HG03175 (cell line): ENCODE results near the gene GPC6.

ENCODE experiments used
- ATAC-seq: cut with Tn5 transposase; IDR thresholded peaks from one replicate; pipeline ENCODE4 v1.9.1; 2021; ENCODE audit warnings: mild to moderate bottlenecking, moderate library complexity; ENCODE audit not compliant: unreplicated experiment

The GPC6 gene

DNA sequence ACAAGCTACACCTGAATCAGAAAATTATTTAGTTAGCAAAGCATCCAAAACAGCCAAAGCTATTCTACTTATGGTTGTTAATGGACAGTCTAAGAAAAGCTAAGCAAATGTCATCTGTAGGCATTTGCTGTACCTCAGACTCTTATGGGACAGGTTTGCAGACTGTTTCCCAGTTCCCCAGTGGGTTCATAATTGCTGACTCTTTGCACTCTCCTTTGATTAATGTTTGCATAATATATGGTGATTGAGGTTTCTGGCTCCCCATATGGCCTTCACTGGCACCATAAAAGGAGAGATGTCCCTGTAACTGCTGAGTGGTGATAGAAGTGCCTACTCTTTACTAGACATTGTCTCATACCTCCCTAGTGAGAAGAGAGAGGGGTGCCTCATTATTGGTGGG lies 142.1 kb downstream of the GPC6 start:
- no peak for ATAC-seq

DNA sequence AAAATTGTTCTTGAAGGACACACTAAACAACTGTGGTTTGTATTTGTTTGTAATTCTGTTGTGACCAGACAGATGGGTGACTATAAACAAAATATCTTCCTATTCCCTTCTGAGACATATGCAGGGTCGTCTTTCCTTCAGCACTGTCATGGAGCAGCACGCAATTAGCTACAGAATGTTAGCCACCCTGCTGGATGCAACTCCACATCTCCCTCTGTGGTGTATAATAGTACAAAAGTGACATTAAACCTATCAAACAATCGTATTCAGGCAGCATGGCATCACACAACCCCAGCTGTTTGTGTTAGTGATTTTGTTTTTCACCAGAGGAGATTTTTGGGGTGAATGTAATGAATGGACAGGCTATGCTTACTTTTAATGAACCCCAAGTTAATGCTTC lies 146.2 kb downstream of the GPC6 start:
- ATAC-seq, result no peak

DNA sequence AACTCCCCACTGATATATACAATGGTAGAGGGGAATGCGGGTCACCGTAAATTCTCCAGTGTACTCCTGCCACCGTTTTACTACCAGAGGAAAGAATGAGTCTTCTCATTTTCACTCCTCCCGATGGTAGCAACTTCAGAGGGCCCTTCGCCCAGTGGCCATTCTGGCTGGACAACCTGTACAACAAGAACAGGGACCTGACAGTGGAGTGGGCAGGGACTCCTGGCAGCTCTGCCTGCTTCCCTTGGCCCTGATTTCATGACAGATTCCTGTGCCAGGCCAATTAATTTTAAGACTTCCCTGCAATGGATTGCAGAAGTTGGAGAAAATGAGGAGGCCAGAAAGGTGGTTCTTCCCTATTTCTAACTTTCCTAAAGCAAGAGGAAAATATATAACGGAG lies 148.9 kb downstream of the GPC6 start:
- ATAC-seq, result no peak

DNA sequence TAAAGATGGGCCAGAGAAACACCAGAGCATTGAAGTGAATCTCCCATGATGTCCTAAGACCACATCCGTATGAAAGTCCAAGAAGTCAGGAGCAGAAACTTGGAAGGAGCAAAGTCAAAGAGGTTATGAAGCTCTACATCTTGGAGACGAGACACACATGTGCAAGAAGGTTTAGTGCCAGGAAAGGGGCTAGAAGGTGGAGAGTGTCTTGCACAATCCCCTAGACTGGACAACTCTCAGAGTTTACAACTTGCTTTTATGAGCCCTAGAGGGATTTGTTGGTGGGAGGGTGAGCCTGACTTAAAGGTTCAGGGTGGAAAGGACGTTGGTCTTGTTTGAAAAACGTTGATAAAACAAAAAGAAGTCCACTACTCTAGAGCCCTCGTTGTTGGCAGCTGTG lies 150.6 kb downstream of the GPC6 start:
- no peak for ATAC-seq

DNA sequence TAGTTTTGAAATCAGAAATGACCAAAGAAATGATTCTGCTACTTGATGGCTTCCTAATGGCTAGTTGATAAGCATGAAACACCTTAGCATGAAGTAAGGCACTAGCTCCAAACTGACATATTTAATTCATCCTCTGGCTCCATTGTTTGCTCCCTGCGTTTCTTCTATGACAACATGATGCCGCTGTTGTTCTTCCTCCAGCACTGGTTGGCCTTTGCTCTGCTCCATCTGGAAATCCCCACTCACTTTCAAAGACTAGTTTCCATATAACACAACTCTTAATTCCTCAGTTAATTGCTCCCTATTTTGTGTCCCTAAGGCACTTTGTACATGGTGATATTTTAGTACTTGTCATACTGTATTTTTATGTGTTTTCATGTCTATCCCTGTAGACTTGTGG lies 151.6 kb downstream of the GPC6 start:
- no peak for ATAC-seq

DNA sequence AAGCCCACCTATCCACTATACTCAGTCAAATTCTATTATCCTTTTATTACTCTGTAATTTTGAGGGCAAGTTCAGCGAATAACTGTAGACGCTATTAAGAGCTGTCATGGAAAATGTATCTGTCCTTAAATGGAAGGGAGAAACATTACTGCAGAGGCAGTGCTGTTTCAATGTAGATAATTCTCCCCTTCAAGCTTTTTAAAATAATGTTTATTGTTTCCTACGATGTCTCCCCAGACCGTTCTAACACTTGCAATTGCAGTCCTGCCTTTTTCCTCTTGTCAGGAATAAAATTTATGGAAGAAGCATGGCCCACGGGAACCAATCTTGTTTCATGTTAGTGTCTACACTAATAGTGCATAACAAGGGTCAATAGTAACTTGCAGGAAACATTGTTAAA lies 159.5 kb downstream of the GPC6 start:
- ATAC-seq, result no peak

DNA sequence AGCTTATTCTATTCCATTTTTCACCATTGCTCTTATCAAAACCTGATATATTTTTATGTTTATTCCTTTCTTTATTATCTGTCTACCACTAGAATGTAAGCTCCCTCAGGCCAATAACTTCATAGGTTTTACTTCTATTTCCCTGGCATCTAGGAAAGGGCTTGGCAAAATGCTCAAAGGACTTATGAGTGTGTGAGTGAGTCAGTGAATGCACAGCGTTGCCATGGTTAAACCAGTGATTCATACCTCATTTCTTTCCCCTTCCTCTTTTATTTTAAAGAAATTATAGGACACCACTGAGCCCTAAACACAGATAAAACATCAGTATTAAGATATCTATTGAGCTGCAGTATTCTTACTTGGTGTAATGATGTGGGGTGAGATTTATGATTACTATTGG lies 162.1 kb downstream of the GPC6 start:
- ATAC-seq, result no peak

DNA sequence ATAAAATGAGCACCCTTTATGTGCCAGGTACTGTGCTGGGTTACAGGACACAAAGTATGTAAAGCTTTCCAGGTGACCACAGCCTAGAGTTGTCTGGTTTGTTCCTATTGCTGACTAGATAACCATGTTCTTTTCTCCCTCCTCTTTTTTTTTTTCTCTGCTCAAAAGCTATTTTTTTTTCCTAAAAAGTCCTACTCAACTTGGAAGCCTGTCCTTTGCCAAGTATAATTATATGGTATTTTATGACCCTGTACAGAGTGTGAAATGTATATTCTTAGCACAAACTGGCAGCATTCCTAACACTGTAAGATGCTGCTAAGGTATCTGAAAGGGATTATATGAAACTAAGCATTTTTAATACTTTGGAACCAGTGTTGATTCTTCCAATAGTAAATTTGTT lies 171.0 kb downstream of the GPC6 start:
- ATAC-seq, result no peak

DNA sequence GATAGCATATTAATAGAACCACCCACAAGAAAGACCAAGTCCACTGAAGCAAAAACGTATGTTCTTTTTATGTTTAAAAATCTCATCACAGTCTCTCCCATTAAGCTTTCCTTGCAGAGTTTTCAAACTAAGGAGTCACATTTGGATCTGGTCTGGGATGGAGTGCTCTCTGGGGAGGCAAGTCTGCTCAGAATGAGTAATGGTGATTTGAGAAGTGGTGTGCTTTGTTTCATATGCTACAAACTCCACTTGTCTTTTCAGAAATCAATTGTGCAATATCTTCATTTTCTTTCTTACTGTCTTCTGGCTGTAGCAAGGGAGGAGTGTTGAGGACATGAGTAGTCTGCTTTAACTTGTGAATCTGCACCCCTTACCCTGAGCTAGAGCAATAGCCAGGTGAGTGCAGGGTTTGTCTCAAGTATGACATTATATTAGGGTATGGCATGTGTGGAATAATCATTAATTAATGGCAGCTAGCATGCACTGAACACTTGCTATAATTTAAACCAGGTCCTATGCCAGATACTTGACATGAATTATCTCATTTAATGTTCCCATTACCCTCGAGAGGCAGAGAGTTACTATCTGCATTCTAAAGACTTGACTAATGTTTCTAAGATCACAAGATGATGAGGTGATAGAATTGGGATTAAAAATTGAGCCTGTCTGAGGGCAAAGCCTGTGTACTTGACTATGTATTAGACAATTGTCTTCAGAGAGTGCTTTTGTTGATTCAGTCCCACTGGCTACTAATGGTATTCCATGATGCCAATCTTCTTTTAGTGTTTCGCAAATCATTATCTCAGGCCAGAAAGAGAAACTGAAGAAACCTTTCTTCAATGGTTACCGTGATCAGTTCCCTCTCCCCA lies 171.8 kb downstream of the GPC6 start:
- ATAC-seq, result no peak

DNA sequence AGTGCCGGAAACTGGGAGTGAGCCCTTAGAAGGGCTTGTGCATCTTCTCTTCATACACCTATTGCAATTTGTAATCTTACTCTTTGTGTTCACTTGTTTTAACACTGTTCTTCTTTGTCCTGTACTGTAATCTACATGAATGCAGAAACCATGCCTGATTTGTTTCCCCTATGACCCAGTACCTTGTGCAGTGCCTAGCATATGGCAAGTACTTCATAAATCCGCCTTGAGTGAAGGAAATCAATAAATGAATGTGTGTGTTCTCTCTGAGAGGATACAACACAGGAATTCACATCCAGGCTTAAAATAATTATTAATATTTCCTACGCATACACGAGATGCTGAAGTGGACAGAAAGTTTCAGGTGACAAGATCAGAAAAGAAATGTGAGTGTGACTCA lies 172.6 kb downstream of the GPC6 start:
- no peak for ATAC-seq

DNA sequence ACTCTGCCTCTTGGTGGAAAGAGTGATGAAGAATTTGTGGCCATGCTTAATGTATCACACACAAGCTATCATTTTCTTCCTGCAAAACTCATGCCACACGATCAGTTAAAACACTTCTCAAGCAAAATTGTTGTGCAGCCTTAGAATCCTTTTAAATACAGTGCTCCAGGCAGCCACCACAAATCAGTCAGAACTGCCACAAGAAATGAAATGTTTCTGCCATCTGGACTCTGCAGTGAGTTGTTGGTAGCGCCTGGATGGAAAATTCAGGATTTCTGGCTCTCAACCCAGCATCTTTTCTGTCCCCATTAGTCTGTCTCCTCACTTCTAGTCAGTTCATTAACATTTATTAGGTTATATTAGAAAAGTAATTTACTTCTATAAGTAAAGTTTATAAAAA lies 179.5 kb downstream of the GPC6 start:
- no peak for ATAC-seq

DNA sequence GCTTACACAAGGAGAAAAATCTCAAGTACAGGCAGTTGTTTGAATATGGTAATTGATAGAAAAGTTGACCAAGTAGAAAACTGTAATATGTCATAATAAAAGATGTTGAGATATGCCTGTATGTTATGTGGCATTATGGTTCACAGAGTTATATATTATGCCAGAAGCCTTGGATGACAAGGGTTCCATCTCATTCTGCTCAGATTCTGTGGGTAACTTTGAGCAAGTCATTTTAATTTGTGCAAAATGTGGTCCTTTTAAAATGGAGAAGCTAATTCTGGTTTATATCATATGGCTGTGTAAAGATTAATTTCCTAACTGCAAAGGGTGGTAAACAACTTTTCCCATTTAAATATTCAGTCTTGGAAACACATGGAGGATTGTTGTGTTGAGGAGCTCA lies 180.9 kb downstream of the GPC6 start:
- no peak for ATAC-seq

DNA sequence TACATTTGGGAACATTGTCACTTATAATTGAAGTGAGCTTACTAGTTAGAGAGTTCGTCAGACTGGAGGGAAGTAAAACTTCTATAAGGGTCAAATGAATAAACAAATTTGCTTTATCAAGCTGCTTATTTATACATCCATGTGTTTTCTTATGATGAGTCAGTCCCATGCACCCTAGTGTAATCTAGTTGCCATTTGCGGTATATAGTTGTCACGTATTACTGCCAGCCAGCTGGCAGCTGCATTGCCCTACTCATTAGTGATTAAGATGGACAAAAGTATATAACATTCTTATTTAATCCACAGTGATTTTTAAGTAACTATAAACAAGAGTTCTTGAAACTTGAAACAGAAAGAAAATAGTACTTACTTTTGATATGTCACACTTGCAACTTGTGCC lies 182.4 kb downstream of the GPC6 start:
- ATAC-seq, result no peak

DNA sequence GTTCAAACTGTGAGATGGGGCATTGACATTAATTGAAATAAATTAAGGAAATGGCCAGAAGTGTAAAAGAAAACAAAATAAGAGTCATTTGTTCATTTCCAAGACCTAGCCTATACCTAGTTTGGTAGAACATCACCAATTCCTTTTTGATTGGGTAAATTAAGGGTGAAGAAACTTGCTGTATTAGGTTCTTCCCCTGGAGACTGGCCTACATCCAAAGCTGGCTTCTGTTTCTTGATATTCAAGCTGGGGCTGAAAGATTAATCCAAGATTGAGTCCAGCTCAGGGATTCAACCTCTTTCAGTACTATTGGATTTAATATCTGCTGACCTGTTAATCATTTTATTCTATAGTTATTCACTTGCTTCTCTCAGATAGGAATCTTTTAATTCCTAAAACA lies 183.2 kb downstream of the GPC6 start:
- ATAC-seq, result no peak

DNA sequence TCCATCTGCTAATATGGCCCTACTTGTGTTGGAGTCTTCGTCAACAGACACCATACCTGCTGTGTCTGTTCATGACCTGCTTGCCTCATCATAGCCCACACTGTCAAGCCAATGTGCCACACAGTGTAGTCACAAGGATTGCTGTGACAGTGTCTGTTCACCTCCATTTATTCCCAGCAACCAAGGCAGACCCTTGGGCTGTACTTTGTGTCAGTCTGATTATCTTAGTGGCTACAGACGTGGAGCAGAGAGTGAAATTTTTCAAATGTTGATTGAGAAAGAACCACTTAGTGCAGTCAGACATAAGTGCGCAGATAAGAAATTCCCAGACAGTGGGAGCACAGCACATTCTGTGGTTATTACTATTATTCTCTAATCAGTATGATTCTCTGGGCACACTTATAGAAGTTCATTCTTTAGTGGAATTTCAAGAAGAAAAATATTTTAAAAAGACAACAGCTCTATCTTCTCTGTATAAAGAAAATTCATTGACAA lies 184.6 kb downstream of the GPC6 start:
- no peak for ATAC-seq

DNA sequence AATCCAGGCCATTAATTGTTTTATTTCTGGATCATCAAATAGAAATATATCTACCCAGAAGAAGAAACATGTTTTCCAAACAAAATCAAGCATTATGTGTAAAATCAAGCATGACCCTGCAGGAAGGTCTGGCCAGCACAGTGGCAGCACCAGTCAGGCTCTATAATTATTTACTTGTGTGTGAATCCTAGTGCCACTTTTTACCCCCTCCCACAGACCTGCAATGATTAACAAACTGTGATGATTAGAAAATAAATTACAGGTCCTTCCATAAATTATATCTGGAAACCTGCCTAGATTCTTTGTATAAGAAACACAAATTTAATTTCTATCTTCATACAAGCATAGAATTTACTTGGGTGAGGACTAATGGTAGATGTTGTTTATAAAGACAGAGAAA lies 186.1 kb downstream of the GPC6 start:
- ATAC-seq, result no peak

DNA sequence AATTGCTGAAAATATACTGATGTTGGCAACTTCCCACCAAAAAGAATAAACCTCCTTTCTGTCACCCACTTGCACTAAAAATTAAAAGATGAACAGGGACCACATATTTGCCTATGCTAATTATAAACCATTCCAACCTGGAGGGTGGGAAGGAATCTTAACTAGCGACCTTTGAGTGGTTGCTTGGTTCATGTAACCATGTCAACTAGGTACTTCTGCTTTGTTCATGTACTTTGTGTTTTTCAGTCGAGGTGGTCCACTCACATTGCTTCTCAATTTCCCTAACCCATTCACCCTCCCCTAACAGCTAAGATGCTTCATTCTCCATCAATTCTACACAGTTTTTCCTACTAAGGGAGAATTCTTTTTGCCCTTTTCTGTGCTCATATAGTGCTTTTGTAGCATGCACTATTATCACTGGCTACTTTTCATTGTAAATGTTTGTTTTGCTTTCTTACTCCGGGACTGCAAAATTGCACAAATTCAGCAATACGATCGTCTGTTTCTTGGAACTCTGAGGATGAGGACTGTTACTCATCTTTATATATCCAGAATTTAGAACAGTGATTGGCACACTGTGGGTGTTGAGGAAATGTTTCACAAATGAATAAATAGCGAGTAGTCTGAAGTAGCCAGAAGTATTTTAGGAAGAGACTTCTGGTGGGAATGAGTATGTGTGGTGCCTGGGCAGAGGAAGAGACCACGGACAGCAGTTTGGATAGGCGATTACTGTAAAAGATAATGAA lies 187.5 kb downstream of the GPC6 start:
- ATAC-seq, result no peak

DNA sequence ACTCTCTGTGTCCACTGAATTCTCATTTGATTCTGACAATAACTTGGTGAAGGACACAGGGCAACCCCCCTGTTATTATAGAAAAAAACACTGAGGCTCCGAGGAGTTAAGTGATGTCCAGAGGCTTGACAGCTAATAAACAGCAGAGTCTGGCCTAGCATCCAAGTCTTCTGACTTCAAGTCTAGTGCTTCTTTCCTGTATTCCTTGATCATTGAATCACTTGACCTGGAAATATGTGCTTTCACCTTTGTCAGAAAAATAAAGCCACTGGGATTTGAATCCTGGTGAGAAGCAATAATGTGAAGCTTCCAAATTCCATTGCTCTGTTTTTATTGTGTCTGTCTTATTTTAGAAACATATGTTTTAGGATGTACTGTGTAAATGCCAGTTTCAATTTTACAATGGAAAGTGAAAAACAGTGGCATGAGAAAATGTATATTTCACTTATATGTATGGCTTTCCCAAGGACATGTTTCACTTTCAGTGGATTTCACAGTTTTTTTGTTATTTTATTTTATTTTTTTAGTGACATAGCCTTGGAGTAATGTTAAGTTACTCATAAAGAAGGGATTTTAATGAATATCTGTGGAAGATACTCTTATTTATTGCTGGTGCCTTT lies 190.2 kb downstream of the GPC6 start:
- no peak for ATAC-seq

DNA sequence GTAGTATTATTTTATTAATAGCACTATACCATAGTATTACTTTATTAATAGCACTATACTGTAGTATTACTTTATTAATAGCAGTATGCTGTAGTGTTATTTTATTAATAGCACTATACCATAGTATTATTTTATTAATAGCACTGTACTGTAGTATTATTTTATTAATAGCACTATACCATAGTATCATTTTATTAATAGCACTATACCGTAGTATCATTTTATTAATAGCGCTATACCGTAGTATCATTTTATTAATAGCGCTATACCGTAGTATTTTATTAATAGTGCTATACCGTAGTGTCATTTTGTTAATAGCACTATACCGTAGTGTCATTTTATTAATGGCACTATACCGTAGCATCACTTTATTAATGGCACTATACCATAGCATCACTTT lies 191.8 kb downstream of the GPC6 start:
- no peak for ATAC-seq

DNA sequence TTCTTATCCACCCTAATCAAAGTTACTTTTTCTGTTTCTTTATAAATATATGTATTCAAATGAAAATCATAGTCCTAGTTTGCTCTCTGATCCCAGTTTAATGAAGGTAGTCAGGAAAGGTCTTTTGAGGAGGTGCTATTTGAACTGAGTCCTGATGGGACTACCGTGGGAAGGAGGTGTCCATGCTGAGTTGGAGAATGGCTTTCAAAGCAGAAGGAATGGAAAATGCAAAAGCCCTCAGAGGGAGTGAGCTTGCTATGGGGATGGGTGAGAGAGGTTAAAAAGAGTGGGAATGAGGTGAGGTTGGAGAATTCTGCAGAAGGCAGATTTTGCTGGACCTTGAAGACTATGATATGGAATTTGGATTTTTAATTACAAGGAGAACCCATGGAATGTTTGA lies 193.6 kb downstream of the GPC6 start:
- no peak for ATAC-seq

DNA sequence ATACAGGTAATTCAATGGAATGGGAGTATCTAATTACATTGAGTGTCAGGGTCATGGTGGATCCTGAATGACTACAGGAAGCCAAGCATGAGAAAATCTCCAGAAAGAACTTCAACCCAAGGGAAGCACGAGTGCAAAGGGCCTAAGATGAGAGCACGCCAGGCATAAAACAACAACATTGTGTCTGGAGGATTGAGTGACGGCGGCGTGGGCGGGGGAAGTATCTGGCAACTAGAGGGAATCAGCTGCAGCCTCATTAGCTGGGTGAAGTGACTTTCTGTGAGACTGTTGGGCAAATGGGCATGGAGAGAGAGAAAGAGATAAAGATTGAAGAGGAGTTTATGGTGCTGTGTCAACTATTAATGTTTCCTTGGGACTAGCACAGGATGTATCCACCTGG lies 194.3 kb downstream of the GPC6 start:
- ATAC-seq, result no peak

DNA sequence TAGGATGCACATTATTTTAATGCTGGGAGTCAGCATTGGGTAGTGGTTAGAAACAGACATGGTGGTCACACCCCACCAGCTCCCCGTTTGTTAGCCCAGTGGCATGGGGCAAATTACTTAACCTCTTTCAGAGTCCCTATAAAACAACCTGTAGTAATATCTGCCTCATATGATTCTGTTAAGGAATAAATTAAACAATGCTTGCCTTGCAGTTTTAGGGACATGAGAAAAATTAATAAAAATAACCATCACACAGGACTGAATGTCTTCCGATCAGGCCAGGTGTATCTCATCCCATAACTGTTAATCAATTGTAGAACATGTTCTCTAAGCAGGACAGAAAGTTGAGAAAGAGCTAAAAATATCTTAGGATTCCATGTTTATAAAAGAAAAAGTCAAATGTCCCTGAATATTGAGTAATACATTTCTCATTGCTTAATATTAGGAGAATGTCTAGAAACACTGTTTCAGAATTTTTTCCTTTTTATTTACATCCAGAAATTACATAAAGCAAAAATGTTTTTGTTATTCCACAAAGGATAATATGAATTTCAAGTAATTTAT lies 196.5 kb downstream of the GPC6 start:
- no peak for ATAC-seq
